Gastrocnemius medialis (tissue), 4 donors: ENCODE data around the gene PIGT.

Source experiments
- POLR2A ChIP-seq, 2 donors: fragments of 450-650 bp; IDR thresholded peaks; one replicate each; pipeline ENCODE4 v1.6.1; 2017; ENCODE audit warnings: antibody characterized with exemption in 2 of 2, mild to moderate bottlenecking in 2 of 2, moderate library complexity in 2 of 2
- TF ChIP-seq, protein P1 (sequence below), 5 experiments: fragments of 450-650 bp in 3 of 5; fragments of 200-600 bp in 2 of 5; sonication (generic) in 2 of 5; IDR thresholded peaks in 4 of 5; conservative IDR thresholded peaks in 1 of 5; 1 replicate in 4 of 5; 2 replicates in 1 of 5; pipeline ENCODE4 v1.5.1; 2016 to 2019; ENCODE audit warnings: antibody characterized with exemption in 5 of 5, mild to moderate bottlenecking in 3 of 5, moderate library complexity in 3 of 5

DNA sequence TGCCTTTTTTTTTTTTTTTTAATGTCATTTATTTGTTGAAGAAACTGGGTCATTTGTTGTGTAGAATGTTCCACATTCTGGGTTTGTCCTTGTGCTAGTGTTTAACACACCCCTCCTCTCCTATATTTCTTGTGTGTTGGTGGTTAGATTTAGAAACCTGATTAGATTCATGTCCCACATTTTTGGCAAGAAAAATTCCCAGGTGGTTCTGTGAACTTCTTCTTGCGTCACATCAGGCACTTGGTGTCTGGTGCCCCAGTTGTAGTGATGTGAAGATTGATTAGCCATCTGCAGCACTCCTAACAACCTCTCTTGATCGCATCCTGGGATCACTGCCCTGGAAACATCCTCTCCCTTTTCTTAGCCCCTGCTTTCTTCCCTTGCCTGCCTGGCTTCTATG is 7.8 kb downstream of the PIGT start:
- TF ChIP-seq POLR2A (IDR thresholded peaks at IDR 0.05) = no peak
- TF ChIP-seq, protein P1, sequence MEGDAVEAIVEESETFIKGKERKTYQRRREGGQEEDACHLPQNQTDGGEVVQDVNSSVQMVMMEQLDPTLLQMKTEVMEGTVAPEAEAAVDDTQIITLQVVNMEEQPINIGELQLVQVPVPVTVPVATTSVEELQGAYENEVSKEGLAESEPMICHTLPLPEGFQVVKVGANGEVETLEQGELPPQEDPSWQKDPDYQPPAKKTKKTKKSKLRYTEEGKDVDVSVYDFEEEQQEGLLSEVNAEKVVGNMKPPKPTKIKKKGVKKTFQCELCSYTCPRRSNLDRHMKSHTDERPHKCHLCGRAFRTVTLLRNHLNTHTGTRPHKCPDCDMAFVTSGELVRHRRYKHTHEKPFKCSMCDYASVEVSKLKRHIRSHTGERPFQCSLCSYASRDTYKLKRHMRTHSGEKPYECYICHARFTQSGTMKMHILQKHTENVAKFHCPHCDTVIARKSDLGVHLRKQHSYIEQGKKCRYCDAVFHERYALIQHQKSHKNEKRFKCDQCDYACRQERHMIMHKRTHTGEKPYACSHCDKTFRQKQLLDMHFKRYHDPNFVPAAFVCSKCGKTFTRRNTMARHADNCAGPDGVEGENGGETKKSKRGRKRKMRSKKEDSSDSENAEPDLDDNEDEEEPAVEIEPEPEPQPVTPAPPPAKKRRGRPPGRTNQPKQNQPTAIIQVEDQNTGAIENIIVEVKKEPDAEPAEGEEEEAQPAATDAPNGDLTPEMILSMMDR (IDR thresholded peaks at IDR 0.05 in 4 of 5, conservative IDR thresholded peaks at IDR 0.05 in 1 of 5) = no peak
